Ectodermal cell (in vitro differentiated cells): ENCODE measurements around the gene TEX22.

Source experiments
- H3K27ac ChIP-seq: 2 replicates; pipeline ENCODE4 v1.7.0; 2013; ENCODE audit warnings: mild to moderate bottlenecking, low read depth, low read length; ENCODE audit not compliant: insufficient read depth, poor library complexity, severe bottlenecking
- H3K27me3 ChIP-seq: 2 replicates; pipeline ENCODE4 v1.7.0; 2013; ENCODE audit warnings: mild to moderate bottlenecking, low read length; ENCODE audit not compliant: insufficient read depth, control insufficient read depth, poor library complexity, severe bottlenecking
- H3K36me3 ChIP-seq: one replicate; pipeline ENCODE4 v1.7.0; 2013; ENCODE audit warnings: low read length; ENCODE audit not compliant: control insufficient read depth, insufficient read depth
- H3K4me1 ChIP-seq: one replicate; pipeline ENCODE4 v1.7.0; 2013; ENCODE audit warnings: low read length; ENCODE audit not compliant: control insufficient read depth, insufficient read depth
- H3K4me3 ChIP-seq: 2 replicates; pipeline ENCODE4 v1.7.0; 2013; ENCODE audit warnings: low read depth, low read length, control low read depth; ENCODE audit not compliant: insufficient read depth
- H3K9me3 ChIP-seq: 2 replicates; pipeline ENCODE4 v1.7.0; 2013; ENCODE audit warnings: mild to moderate bottlenecking, low read length, moderate library complexity; ENCODE audit not compliant: control insufficient read depth
- WGBS, 2 experiments: methylation state at CpG; one replicate each; pipeline ENCODE4 v1.1.7; 2013; ENCODE audit warnings: missing lambda C conversion rate in 2 of 2; 5-methylcytosine and 5-hydroxymethylcytosine counted together

TEX22 gene

DNA sequence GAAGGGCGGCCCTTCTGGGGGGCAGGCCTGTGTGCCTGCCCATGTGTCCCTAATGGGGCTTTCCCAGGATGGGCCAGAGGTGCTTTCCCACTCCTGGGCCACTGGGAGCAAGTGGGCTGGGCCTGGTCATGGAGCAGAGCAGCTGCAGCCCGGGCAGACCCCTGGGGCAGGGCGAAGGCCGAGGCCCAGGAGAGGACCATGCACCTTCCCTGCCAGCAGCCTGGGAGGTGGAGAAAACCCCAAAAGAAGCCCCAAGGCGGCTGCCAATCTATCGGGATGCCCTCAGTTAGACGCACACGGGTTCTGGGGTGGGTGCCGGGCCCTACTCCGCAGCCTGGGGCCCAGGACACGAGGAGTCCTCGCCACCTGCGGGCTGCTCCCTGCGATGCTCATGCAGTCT, 60.2 kb downstream of the TEX22 start:
- 89 to 90% methylated on average over 14 of the region's 14 CpGs for WGBS, 2 experiments
- Histone ChIP-seq H3K27ac (no peak overlapping the region), H3K4me1 (peaks cover 4% of the 10 kb centered on the region), H3K27me3 (no peaks in the 10 kb centered on the region), H3K36me3 (peaks cover 37% of the 10 kb centered on the region), H3K4me3 (no peak overlapping the region), H3K9me3 (no peaks in the 10 kb centered on the region)

GRCh38 chr14:105460116-105460515, 61.8 kb downstream of the TEX22 start:
- 95% methylated on average over 17 of the region's 17 CpGs for WGBS, 2 experiments
- Histone ChIP-seq H3K27ac (no peak overlapping the region), H3K4me1 (peaks cover 4% of the 10 kb centered on the region)

GRCh38 chr14:105460616-105461015, 62.3 kb downstream of the TEX22 start:
- H3K4me1 ChIP-seq, result peaks cover 4% of the 10 kb centered on the region
- WGBS, 2 experiments, result 96 to 97% methylated on average over 17 of the region's 17 CpGs
- no peak overlapping the region for H3K4me3 ChIP-seq
- H3K36me3 ChIP-seq, result peaks cover 24% of the 10 kb centered on the region
- no peaks in the 10 kb centered on the region for H3K9me3 ChIP-seq
- H3K27ac ChIP-seq, result no peak overlapping the region
- no peaks in the 10 kb centered on the region for H3K27me3 ChIP-seq

More at GRCh38 chr14:105460116-105460515, 61.8 kb downstream of the TEX22 start:
- no peaks in the 10 kb centered on the region for H3K9me3 ChIP-seq
- H3K36me3 ChIP-seq, result peaks cover 29% of the 10 kb centered on the region
- no peak overlapping the region for H3K4me3 ChIP-seq
- no peaks in the 10 kb centered on the region for H3K27me3 ChIP-seq

- Histone ChIP-seq H3K9me3 (no peaks in the 10 kb centered on the region), H3K4me1 (peaks cover 4% of the 10 kb centered on the region), H3K4me3 (no peak overlapping the region), H3K36me3 (peaks cover 23% of the 10 kb centered on the region), H3K27me3 (no peaks in the 10 kb centered on the region), H3K27ac (no peak overlapping the region)
- 95% methylated on average over 18 of the region's 18 CpGs for WGBS, 2 experiments
Observed at GRCh38 chr14:105461903-105462302, 63.6 kb downstream of the TEX22 start.
